NB4 (cell line): ENCODE data around the gene BDKRB1.
A peak's percentile ranks its signal among the peaks of the same experiment; 100 is the strongest.

Experiments used
- DNase-seq: peaks from one replicate; pipeline ENCODE4 v3.0.0; 2010; ENCODE audit warnings: low read depth
- H3K4me3 ChIP-seq: one replicate; pipeline ENCODE4 v1.5.1; 2011; ENCODE audit warnings: mild to moderate bottlenecking, low read depth, low read length, moderate library complexity
- CTCF ChIP-seq: IDR thresholded peaks from one replicate; pipeline ENCODE4 v1.5.1; 2012; ENCODE audit warnings: low read depth, low read length
- MAX ChIP-seq: IDR thresholded peaks from 2 replicates; pipeline ENCODE4 v1.6.1; 2011; ENCODE audit warnings: low read depth, low read length
- MYC ChIP-seq: IDR thresholded peaks from 2 replicates; pipeline ENCODE4 v1.6.1; 2011; ENCODE audit warnings: low read depth, low read length
- POLR2A ChIP-seq: IDR thresholded peaks from 2 replicates; pipeline ENCODE4 v1.6.1; 2011; ENCODE audit warnings: mild to moderate bottlenecking; ENCODE audit not compliant: insufficient read length; ENCODE audit errors: extremely low read depth

The BDKRB1 gene

GRCh38 chr14:96251656-96252155 lies 4.3 kb upstream of the BDKRB1 start:
- no peak for DNase-seq
- TF ChIP-seq MYC (no peak), CTCF (no peak), MAX (no peak), POLR2A (no peak)
- H3K4me3 ChIP-seq: no peak overlapping the region

GRCh38 chr14:96252323-96252998 lies 3.5 kb upstream of the BDKRB1 start:
- DNase-seq: no peak
- no peak overlapping the region for H3K4me3 ChIP-seq
- TF ChIP-seq CTCF (no peak), POLR2A (no peak), MAX (no peak)

GRCh38 chr14:96252999-96253539 lies 2.9 kb upstream of the BDKRB1 start:
- DNase-seq: peak; percentile 32
- no peak overlapping the region for H3K4me3 ChIP-seq
- TF ChIP-seq CTCF: no peak
- no peak for TF ChIP-seq POLR2A
- TF ChIP-seq MAX: no peak
- no peak for TF ChIP-seq MYC

GRCh38 chr14:96254687-96255086 lies 1.3 kb upstream of the BDKRB1 start:
- no peak for TF ChIP-seq POLR2A
- TF ChIP-seq MAX: no peak
- TF ChIP-seq CTCF: no peak
- TF ChIP-seq MYC: no peak
- no peak overlapping the region for H3K4me3 ChIP-seq
- DNase-seq: no peak

- TF ChIP-seq MAX (no peak), POLR2A (no peak), CTCF (no peak), MYC (no peak)
- DNase-seq: no peak
- no peak overlapping the region for H3K4me3 ChIP-seq
Measured at GRCh38 chr14:96256407-96256806, 397 bp downstream of the BDKRB1 start.
